ENCODE data around the gene RPL23. TPM values are rescaled to one million over a fixed set of nuclear protein-coding genes. Genes with fewer than 3 reads are reported as not detected.

RPL23 gene
- total RNA-seq, 1 experiment from 2014 or later = 764 TPM

DNA sequence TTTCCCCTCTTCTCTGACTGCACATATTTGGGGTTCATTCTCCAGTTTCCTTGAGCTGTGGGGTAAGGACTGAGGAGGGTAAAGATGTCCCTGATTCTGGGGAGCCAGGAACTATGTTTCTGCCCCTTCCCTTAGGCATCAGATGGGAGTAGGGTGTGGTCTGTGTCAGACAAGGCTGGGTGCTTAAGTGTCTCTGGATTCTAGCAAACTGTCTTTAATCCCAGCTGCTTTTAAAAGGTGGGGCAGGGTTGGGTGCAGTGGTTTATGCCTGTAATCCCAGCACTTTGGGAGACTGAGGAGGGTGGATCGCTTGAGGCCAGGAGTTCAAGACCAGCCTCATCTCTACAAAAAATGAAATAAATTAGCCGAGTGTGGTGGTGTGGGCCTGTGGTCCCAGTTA lies 29.3 kb upstream of the RPL23 start:
- CTCF ChIA-PET = no interaction called here
- no TSS peak for BruUV-seq (replicated peaks)
- no peak overlapping the region for H3K4me3 ChIP-seq (ENCODE audit: low read depth, low read length, poor library complexity, severe bottlenecking)
- no peak for TF ChIP-seq EZH2 (IDR thresholded peaks at IDR 0.05; ENCODE audit: borderline replicate concordance, low read depth, low read length, poor library complexity, severe bottlenecking)
- TF ChIP-seq, protein P1, sequence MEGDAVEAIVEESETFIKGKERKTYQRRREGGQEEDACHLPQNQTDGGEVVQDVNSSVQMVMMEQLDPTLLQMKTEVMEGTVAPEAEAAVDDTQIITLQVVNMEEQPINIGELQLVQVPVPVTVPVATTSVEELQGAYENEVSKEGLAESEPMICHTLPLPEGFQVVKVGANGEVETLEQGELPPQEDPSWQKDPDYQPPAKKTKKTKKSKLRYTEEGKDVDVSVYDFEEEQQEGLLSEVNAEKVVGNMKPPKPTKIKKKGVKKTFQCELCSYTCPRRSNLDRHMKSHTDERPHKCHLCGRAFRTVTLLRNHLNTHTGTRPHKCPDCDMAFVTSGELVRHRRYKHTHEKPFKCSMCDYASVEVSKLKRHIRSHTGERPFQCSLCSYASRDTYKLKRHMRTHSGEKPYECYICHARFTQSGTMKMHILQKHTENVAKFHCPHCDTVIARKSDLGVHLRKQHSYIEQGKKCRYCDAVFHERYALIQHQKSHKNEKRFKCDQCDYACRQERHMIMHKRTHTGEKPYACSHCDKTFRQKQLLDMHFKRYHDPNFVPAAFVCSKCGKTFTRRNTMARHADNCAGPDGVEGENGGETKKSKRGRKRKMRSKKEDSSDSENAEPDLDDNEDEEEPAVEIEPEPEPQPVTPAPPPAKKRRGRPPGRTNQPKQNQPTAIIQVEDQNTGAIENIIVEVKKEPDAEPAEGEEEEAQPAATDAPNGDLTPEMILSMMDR (conservative IDR thresholded peaks at IDR 0.05; ENCODE audit: low read depth, low read length) = no peak
- intact Hi-C loops (cut with micrococcal nuclease; ENCODE audit: unreplicated experiment) = no loop called here
- POLR2A ChIA-PET (ENCODE audit: low non-redundant PET) = no interaction called here
- H3K36me3 ChIP-seq (ENCODE audit: insufficient read depth, low read length, poor library complexity, severe bottlenecking) = no peaks in the 10 kb centered on the region
- H3K4me1 ChIP-seq (ENCODE audit: insufficient read depth, low read length, poor library complexity, severe bottlenecking) = peaks cover 27% of the 10 kb centered on the region
- H3K9me3 ChIP-seq (ENCODE audit: low read depth, low read length, poor library complexity, severe bottlenecking) = no peaks in the 10 kb centered on the region
- no peak for DNase-seq (ENCODE audit: low spot score)
- no peak overlapping the region for H3K27ac ChIP-seq (ENCODE audit: low read depth, low read length, poor library complexity, severe bottlenecking)
- H3K27me3 ChIP-seq (replicated peaks; ENCODE audit: insufficient read depth, low read depth, low read length, poor library complexity) = no peaks in the 10 kb centered on the region

DNA sequence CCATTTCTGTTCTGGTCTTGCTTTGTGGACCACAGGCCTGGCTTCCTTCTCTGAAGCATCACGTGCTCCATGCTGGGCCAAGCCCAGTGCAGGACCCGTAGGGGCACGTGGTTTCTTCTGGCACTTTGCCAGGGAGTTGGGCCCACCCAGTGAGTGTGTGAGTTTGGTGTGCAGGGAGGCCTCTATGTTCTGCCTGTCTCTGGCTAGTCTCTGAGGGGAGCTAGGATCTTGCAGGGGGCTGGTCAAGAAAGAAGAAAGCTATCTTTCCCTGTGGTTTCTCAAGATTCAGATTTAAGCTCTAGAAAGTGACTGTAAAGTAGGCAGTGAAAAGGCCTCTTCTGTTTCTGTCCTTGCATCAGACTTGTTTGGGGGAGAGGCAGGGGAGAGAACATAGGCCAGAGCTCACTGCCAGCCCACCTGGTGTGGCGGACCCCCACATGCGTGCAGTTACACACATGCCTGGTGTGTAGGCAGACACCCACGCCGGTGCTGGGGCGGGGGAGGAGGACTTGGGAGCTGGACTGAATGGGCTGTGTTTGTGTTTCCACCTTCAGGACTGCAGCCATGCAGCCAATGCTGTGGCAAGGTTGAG lies 28.2 kb upstream of the RPL23 start:
- Histone ChIP-seq H3K27me3 (replicated peaks; ENCODE audit: insufficient read depth, low read depth, low read length, poor library complexity) (no peaks in the 10 kb centered on the region), H3K27ac (ENCODE audit: low read depth, low read length, poor library complexity, severe bottlenecking) (peak overlapping the region; percentile 59), H3K36me3 (ENCODE audit: insufficient read depth, low read length, poor library complexity, severe bottlenecking) (no peaks in the 10 kb centered on the region), H3K4me1 (ENCODE audit: insufficient read depth, low read length, poor library complexity, severe bottlenecking) (peaks cover 36% of the 10 kb centered on the region), H3K9me3 (ENCODE audit: low read depth, low read length, poor library complexity, severe bottlenecking) (no peaks in the 10 kb centered on the region), H3K4me3 (ENCODE audit: low read depth, low read length, poor library complexity, severe bottlenecking) (no peak overlapping the region)
- peak; percentile 76 for DNase-seq (ENCODE audit: low spot score)
- CTCF ChIA-PET = no interaction called here
- intact Hi-C loops (cut with micrococcal nuclease; ENCODE audit: unreplicated experiment) = no loop called here
- POLR2A ChIA-PET (ENCODE audit: low non-redundant PET) = no interaction called here
- no TSS peak for BruUV-seq (replicated peaks)
- no peak for TF ChIP-seq EZH2 (IDR thresholded peaks at IDR 0.05; ENCODE audit: borderline replicate concordance, low read depth, low read length, poor library complexity, severe bottlenecking)
- TF ChIP-seq, protein P1 (conservative IDR thresholded peaks at IDR 0.05; ENCODE audit: low read depth, low read length) = no peak

DNA sequence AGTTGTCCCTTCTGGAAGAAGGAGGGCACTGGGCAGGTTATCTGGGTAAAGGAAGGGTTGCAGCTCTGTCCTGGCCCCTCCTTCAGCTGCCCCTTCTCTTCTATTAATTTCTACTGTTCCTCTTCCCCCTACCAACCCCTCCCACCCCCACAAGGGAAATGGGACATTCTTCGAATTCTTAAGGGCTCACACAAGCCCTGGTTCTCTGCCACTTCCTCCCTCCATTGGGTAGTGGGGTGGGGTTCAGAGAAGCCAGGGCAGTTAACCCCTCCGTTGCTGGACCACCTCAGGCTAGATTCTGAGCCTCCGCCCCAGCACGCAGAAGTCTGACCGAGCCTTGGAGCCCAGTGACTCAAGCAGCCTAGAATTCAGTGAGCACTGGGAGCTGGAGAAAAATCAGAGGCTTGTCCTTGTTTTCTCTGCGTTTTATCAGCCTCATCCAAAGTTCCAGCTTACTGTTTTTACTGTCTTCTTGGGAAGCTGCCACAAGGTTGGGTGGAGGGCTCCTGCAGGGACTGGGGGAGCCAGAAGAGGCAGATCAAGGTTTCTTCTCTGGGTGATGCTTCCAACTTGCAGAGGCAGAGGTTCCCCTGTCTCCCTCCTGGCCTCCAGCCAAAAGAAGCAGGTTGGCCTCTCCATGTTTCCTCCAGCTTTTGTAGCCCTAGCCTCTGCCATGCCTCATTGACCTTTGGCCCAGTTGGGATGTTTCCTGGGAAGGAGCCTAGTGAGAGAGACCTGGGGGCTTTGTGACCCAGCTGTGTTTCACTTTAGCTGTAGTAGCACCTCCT lies 26.6 kb upstream of the RPL23 start:
- Histone ChIP-seq H3K27me3 (replicated peaks; ENCODE audit: insufficient read depth, low read depth, low read length, poor library complexity) (no peaks in the 10 kb centered on the region), H3K4me1 (ENCODE audit: insufficient read depth, low read length, poor library complexity, severe bottlenecking) (peaks cover 38% of the 10 kb centered on the region), H3K4me3 (ENCODE audit: low read depth, low read length, poor library complexity, severe bottlenecking) (no peak overlapping the region), H3K27ac (ENCODE audit: low read depth, low read length, poor library complexity, severe bottlenecking) (peak overlapping the region; percentile 37), H3K36me3 (ENCODE audit: insufficient read depth, low read length, poor library complexity, severe bottlenecking) (no peaks in the 10 kb centered on the region), H3K9me3 (ENCODE audit: low read depth, low read length, poor library complexity, severe bottlenecking) (no peaks in the 10 kb centered on the region)
- peak; percentile 69 for DNase-seq (ENCODE audit: low spot score)
- intact Hi-C loops (cut with micrococcal nuclease; ENCODE audit: unreplicated experiment) = no loop called here
- POLR2A ChIA-PET (ENCODE audit: low non-redundant PET) = no interaction called here
- TF ChIP-seq, protein P1 (conservative IDR thresholded peaks at IDR 0.05; ENCODE audit: low read depth, low read length) = no peak
- no peak for TF ChIP-seq EZH2 (IDR thresholded peaks at IDR 0.05; ENCODE audit: borderline replicate concordance, low read depth, low read length, poor library complexity, severe bottlenecking)
- BruUV-seq (replicated peaks) = no TSS peak
- CTCF ChIA-PET = no interaction called here

Data from A673 (cell line).